Smooth muscle cell (in vitro differentiated cells): ENCODE data around the gene AFF2. TPM values are rescaled to one million over a fixed set of nuclear protein-coding genes. Genes with fewer than 3 reads are reported as not detected.

ENCODE experiments used
- DNase-seq: peaks from one replicate; lab custom pipeline; 2025; ENCODE audit not compliant: unreplicated experiment; lab: John Stamatoyannopoulos, UW
- H2AFZ ChIP-seq: fragments of 200-600 bp; sonication (generic); 2 replicates; pipeline ENCODE4 v1.6.0; 2016; ENCODE audit warnings: antibody characterized with exemption, low read depth, mild to moderate bottlenecking
- H3F3A ChIP-seq: fragments of 200-600 bp; sonication (generic); 2 replicates; pipeline ENCODE4 v1.6.0; 2017; ENCODE audit warnings: antibody characterized with exemption, low read depth
- H3K27ac ChIP-seq: fragments of 200-600 bp; sonication (generic); 2 replicates; pipeline ENCODE4 v1.5.1; 2016; ENCODE audit warnings: low read depth, mild to moderate bottlenecking
- H3K27me3 ChIP-seq: fragments of 200-600 bp; sonication (generic); 2 replicates; pipeline ENCODE4 v1.6.1; 2016; ENCODE audit warnings: low read depth, mild to moderate bottlenecking
- H3K36me3 ChIP-seq: fragments of 200-600 bp; sonication (generic); 2 replicates; pipeline ENCODE4 v1.5.1; 2016; ENCODE audit warnings: low read depth
- H3K4me1 ChIP-seq: fragments of 200-600 bp; sonication (generic); 2 replicates; pipeline ENCODE4 v1.5.1; 2016; ENCODE audit warnings: low read depth
- H3K4me2 ChIP-seq: fragments of 200-600 bp; sonication (generic); 2 replicates; pipeline ENCODE4 v1.6.0; 2016; ENCODE audit warnings: mild to moderate bottlenecking
- H3K4me3 ChIP-seq: fragments of 200-600 bp; sonication (generic); 2 replicates; pipeline ENCODE4 v1.5.1; 2016; ENCODE audit warnings: mild to moderate bottlenecking
- H3K79me2 ChIP-seq: fragments of 200-600 bp; sonication (generic); 2 replicates; pipeline ENCODE4 v1.6.0; 2016; ENCODE audit warnings: low read depth, mild to moderate bottlenecking
- H3K9ac ChIP-seq: fragments of 200-600 bp; sonication (generic); 2 replicates; pipeline ENCODE4 v1.6.0; 2016; ENCODE audit warnings: low read depth
- H3K9me3 ChIP-seq: fragments of 200-600 bp; sonication (generic); replicated peaks from 2 replicates; pipeline ENCODE4 v1.5.1; 2016; ENCODE audit warnings: low read depth
- H4K20me1 ChIP-seq: fragments of 200-600 bp; sonication (generic); 2 replicates; pipeline ENCODE4 v1.6.0; 2016; ENCODE audit warnings: low read depth
- CTCF ChIP-seq: fragments of 200-600 bp; sonication (generic); IDR thresholded peaks from 2 replicates; pipeline ENCODE4 v1.5.1; 2017; ENCODE audit warnings: borderline replicate concordance, mild to moderate bottlenecking, antibody characterized with exemption; ENCODE audit not compliant: insufficient read depth, poor library complexity, severe bottlenecking
- WGBS: methylation state at CpG from one replicate; pipeline ENCODE4 v1.1.7; 2016; ENCODE audit warnings: low lambda C conversion rate; 5-methylcytosine and 5-hydroxymethylcytosine counted together
- polyA plus RNA-seq: library from polyadenylated mRNA; unstranded; fragments of >200 nt; fragmentation: Nextera tagmentation; extraction: Ambion mirVana; gene quantifications from 2 replicates; pipeline ENCODE4 v1.2.1, GENCODE V29; 2016
- total RNA-seq: library from RNA; depleted of rRNA; stranded (reverse); fragments of >200 nt; gene quantifications from 2 replicates; pipeline ENCODE4 v1.2.3, GENCODE V29; 2014

The AFF2 gene
- total and polyA plus RNA-seq, 2 experiments from 2014 or later, result 0.57 to 3.6 TPM

- 83% methylated on average over 1 of the region's 1 CpG for WGBS
- no peaks in the 10 kb centered on the region for H4K20me1 ChIP-seq
- H3F3A ChIP-seq, result no peaks in the 10 kb centered on the region
- no peak for DNase-seq
- no peaks in the 10 kb centered on the region for H3K4me1 ChIP-seq
- no peak overlapping the region for H3K4me3 ChIP-seq
- no peak overlapping the region for H3K27ac ChIP-seq
- no peak overlapping the region for H3K9ac ChIP-seq
- H3K36me3 ChIP-seq, result no peaks in the 10 kb centered on the region
- peaks cover 7% of the 10 kb centered on the region for H3K27me3 ChIP-seq
- H3K4me2 ChIP-seq, result no peak overlapping the region
- no peaks in the 10 kb centered on the region for H3K79me2 ChIP-seq
- H2AFZ ChIP-seq, result no peak overlapping the region
- H3K9me3 ChIP-seq, result peaks cover 3% of the 10 kb centered on the region
- no peak for TF ChIP-seq CTCF
Measured at GRCh38 chrX:148850631-148851030, 350.2 kb downstream of the AFF2 start.

DNA sequence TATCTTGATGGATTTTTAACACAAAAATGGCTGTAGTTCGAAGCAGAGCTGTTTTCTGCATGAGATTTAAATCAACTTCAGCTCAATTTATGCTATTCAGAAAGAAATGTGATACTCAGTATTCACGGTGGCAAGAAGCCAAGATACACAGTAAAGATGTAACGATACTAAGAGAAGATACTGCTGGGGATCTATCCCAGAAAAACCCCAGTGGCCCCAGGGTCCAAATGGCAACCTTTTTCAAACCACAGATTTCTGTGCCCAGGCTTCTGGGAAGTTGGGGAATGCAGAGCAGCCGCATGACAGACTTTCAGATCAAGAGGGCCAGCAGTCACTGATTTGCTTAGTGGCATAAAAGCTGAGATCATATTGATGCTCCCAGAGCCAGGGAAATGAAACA lies 353.9 kb downstream of the AFF2 start:
- no peaks in the 10 kb centered on the region for H3K4me1 ChIP-seq
- H3F3A ChIP-seq, result no peaks in the 10 kb centered on the region
- no peak overlapping the region for H3K9ac ChIP-seq
- H3K27ac ChIP-seq, result no peak overlapping the region
- no peaks in the 10 kb centered on the region for H3K36me3 ChIP-seq
- no peak for DNase-seq
- H3K27me3 ChIP-seq, result no peaks in the 10 kb centered on the region
- no peak overlapping the region for H2AFZ ChIP-seq
- H3K4me2 ChIP-seq, result no peak overlapping the region
- H3K79me2 ChIP-seq, result no peaks in the 10 kb centered on the region
- H4K20me1 ChIP-seq, result no peaks in the 10 kb centered on the region
- TF ChIP-seq CTCF, result no peak
- H3K9me3 ChIP-seq, result peaks cover 3% of the 10 kb centered on the region
- no peak overlapping the region for H3K4me3 ChIP-seq
- WGBS, result 60% methylated on average over 4 of the region's 4 CpGs

GRCh38 chrX:148856505-148856904 lies 356.1 kb downstream of the AFF2 start:
- no peak overlapping the region for H3K4me3 ChIP-seq
- no peak for DNase-seq
- H3K4me2 ChIP-seq, result no peak overlapping the region
- H3K36me3 ChIP-seq, result no peaks in the 10 kb centered on the region
- H3K4me1 ChIP-seq, result peaks cover 8% of the 10 kb centered on the region
- no peaks in the 10 kb centered on the region for H3K27me3 ChIP-seq
- WGBS, result 49% methylated on average over 1 of the region's 1 CpG
- no peak overlapping the region for H3K27ac ChIP-seq
- no peak overlapping the region for H2AFZ ChIP-seq
- no peak overlapping the region for H3K9ac ChIP-seq
- no peaks in the 10 kb centered on the region for H3K9me3 ChIP-seq
- no peaks in the 10 kb centered on the region for H4K20me1 ChIP-seq
- H3K79me2 ChIP-seq, result no peaks in the 10 kb centered on the region
- H3F3A ChIP-seq, result no peaks in the 10 kb centered on the region
- no peak for TF ChIP-seq CTCF

DNA sequence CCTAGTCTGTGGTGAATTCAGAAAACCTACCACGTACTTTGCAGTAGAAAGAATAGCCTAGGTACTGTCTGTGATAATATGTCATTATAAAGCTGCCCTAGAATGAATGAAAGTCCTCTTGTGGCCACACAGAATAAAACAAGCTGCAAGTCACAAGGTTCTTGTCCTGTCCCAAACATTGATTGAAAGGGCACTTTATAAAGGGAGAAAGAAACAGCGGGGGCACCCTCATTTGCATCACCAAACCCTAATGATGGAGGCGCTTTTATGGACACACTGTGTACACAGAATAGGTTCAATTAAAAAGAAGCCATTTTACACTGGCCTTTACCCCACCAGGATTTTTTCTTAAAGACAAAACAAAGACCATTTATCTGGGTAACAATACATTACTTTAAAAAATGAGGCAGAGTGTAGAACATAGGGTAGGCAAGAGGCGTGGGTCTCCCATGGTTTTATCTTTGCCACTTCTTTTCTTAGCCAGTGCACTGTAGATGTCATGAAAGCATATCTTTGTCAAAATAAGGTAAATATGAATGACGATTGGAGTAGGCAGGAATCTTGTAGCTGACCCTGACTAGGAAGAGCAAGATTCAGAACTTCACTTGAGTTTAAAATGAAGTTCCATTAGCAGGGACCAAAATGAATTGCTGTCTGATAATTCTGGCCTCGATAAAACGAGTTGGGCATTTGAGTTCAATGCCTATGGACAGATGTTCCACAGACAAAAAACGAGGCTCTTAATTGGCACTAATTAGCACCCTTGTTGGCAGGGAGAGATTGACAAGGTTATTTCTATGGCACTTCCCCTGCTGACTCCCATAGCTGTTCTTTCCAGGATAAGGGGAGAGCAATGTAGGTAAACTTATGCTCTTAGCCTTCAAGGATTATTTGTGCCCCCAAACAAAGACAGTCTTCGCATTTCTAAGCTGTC lies 365.1 kb downstream of the AFF2 start:
- Histone ChIP-seq H3K36me3 (no peaks in the 10 kb centered on the region), H2AFZ (no peak overlapping the region), H3K79me2 (no peaks in the 10 kb centered on the region), H3K9ac (no peak overlapping the region), H3K4me3 (no peak overlapping the region), H3K9me3 (peaks cover 2% of the 10 kb centered on the region), H3K27me3 (peaks cover 5% of the 10 kb centered on the region), H4K20me1 (no peaks in the 10 kb centered on the region), H3F3A (no peaks in the 10 kb centered on the region), H3K4me2 (no peak overlapping the region), H3K4me1 (peaks cover 17% of the 10 kb centered on the region), H3K27ac (no peak overlapping the region)
- 59% methylated on average over 9 of the region's 9 CpGs for WGBS
- no peak for TF ChIP-seq CTCF
- DNase-seq, result no peak
